Liver (tissue), 9 donors: Measurements from ENCODE around the gene C9orf85. TPM values are rescaled to one million over a fixed set of nuclear protein-coding genes. Genes with fewer than 3 reads are reported as not detected.

Source experiments
- DNase-seq: peaks from one replicate; pipeline ENCODE4 v3.0.0-alpha.2; 2017; ENCODE audit warnings: low spot score
- H3K27ac ChIP-seq, 2 donors: one replicate each; pipeline ENCODE4 v1.7.0; 2013; ENCODE audit warnings: inconsistent platforms in 2 of 2, low read length in 2 of 2, control low read depth in 1 of 2, low read depth in 1 of 2, mild to moderate bottlenecking in 1 of 2
- H3K27me3 ChIP-seq, 4 donors: one replicate each; pipeline versions ENCODE4 v1.6.1 to v1.7.0; 2013; ENCODE audit warnings: low read length in 3 of 4, inconsistent platforms in 1 of 4, mild to moderate bottlenecking in 1 of 4, moderate library complexity in 1 of 4; ENCODE audit not compliant: control insufficient read depth in 4 of 4, insufficient read depth in 4 of 4
- H3K36me3 ChIP-seq, 4 donors: one replicate each; pipeline versions ENCODE4 v1.6.1 to v1.7.0; 2013; ENCODE audit warnings: low read length in 3 of 4, mild to moderate bottlenecking in 3 of 4, low read depth in 1 of 4, moderate library complexity in 1 of 4; ENCODE audit not compliant: control insufficient read depth in 4 of 4, insufficient read depth in 3 of 4
- H3K4me1 ChIP-seq, 4 donors: one replicate each; pipeline versions ENCODE4 v1.6.1 to v1.7.0; 2013; ENCODE audit warnings: low read length in 3 of 4, mild to moderate bottlenecking in 3 of 4, moderate library complexity in 1 of 4; ENCODE audit not compliant: control insufficient read depth in 4 of 4, insufficient read depth in 4 of 4
- H3K4me3 ChIP-seq, 3 donors: one replicate each; pipeline versions ENCODE4 v1.6.1 to v1.7.0; 2013; ENCODE audit warnings: low read length in 3 of 3, control low read depth in 1 of 3, low read depth in 1 of 3, mild to moderate bottlenecking in 1 of 3
- H3K9ac ChIP-seq, 2 donors: one replicate each; pipeline ENCODE4 v1.7.0; 2013; ENCODE audit warnings: low read length in 2 of 2, mild to moderate bottlenecking in 2 of 2, moderate library complexity in 2 of 2, control low read depth in 1 of 2, low read depth in 1 of 2
- H3K9me3 ChIP-seq, 4 donors: one replicate each; pipeline versions ENCODE4 v1.6.1 to v1.7.0; 2013; ENCODE audit warnings: low read length in 3 of 4; ENCODE audit not compliant: control insufficient read depth in 4 of 4
- ATF3 ChIP-seq: IDR thresholded peaks from 2 replicates; pipeline ENCODE4 v1.6.1; 2016; ENCODE audit warnings: antibody characterized with exemption
- CTCF ChIP-seq: fragments of 150-350 bp; IDR thresholded peaks from 2 replicates; pipeline ENCODE4 v1.5.1; 2017; ENCODE audit warnings: improper control_type of control experiment, low read depth, low read length; ENCODE audit not compliant: missing input control
- EGR1 ChIP-seq, 2 donors: IDR thresholded peaks; 2 replicates each; pipeline ENCODE4 v1.6.1; 2016 to 2018; ENCODE audit warnings: antibody characterized with exemption in 2 of 2, low read depth in 2 of 2
- FOXA1 ChIP-seq: IDR thresholded peaks from 2 replicates; pipeline ENCODE4 v1.6.1; 2016; ENCODE audit warnings: antibody characterized with exemption
- FOXA2 ChIP-seq: IDR thresholded peaks from 2 replicates; pipeline ENCODE4 v1.6.1; 2016; ENCODE audit warnings: antibody characterized with exemption
- GABPA ChIP-seq, 2 donors: IDR thresholded peaks in 1 of 2; conservative IDR thresholded peaks in 1 of 2; 2 replicates each; pipeline ENCODE4 v1.6.1; 2016; ENCODE audit warnings: antibody characterized with exemption in 2 of 2, mild to moderate bottlenecking in 1 of 2, moderate library complexity in 1 of 2
- HNF4A ChIP-seq, 2 donors: conservative IDR thresholded peaks; 2 replicates each; pipeline ENCODE4 v1.6.1; 2016; ENCODE audit warnings: antibody characterized with exemption in 2 of 2, mild to moderate bottlenecking in 2 of 2
- HNF4G ChIP-seq: IDR thresholded peaks from 2 replicates; pipeline ENCODE4 v1.6.1; 2016; ENCODE audit warnings: antibody characterized with exemption
- JUND ChIP-seq, 2 donors: IDR thresholded peaks; 2 replicates each; pipeline ENCODE4 v1.6.1; 2016; ENCODE audit warnings: antibody characterized with exemption in 2 of 2
- MAX ChIP-seq: IDR thresholded peaks from 2 replicates; pipeline ENCODE4 v1.6.1; 2016; ENCODE audit warnings: antibody characterized with exemption
- NR2F2 ChIP-seq: IDR thresholded peaks from 2 replicates; pipeline ENCODE4 v1.6.1; 2016; ENCODE audit warnings: antibody characterized with exemption
- RAD21 ChIP-seq, 2 donors: IDR thresholded peaks; 2 replicates each; pipeline ENCODE4 v1.6.1; 2016; ENCODE audit warnings: antibody characterized with exemption in 2 of 2, mild to moderate bottlenecking in 2 of 2
- REST ChIP-seq: IDR thresholded peaks from 2 replicates; pipeline ENCODE4 v1.6.1; 2016; ENCODE audit warnings: antibody characterized with exemption, mild to moderate bottlenecking
- RXRA ChIP-seq, 2 donors: IDR thresholded peaks; 2 replicates each; pipeline ENCODE4 v1.6.1; 2017 to 2018; ENCODE audit warnings: antibody characterized with exemption in 2 of 2, mild to moderate bottlenecking in 1 of 2
- SP1 ChIP-seq: IDR thresholded peaks from 2 replicates; pipeline ENCODE4 v1.6.1; 2018; ENCODE audit warnings: antibody characterized with exemption, mild to moderate bottlenecking
- TAF1 ChIP-seq: conservative IDR thresholded peaks from 2 replicates; pipeline ENCODE4 v1.6.1; 2016; ENCODE audit warnings: antibody characterized with exemption, mild to moderate bottlenecking
- YY1 ChIP-seq: IDR thresholded peaks from 2 replicates; pipeline ENCODE4 v1.6.1; 2016; ENCODE audit warnings: antibody characterized with exemption, mild to moderate bottlenecking
- ZBTB33 ChIP-seq: IDR thresholded peaks from 2 replicates; pipeline ENCODE4 v1.6.1; 2016; ENCODE audit warnings: antibody characterized with exemption
- WGBS: extraction: QIAGEN DNeasy Blood & Tissue Kit; methylation state at CpG from one replicate; pipeline ENCODE4 v1.1.7; 2013; 5-methylcytosine and 5-hydroxymethylcytosine counted together
- polyA plus RNA-seq, 2 donors: library from polyadenylated mRNA; stranded (reverse) in 1 of 2; unstranded in 1 of 2; fragments of 200-250 nt in 1 of 2; fragments of >200 nt in 1 of 2; fragmentation: Nextera tagmentation in 1 of 2; extraction: Ambion mirVana in 1 of 2; gene quantifications; one replicate each; pipeline versions ENCODE4 v1.2.1 to v1.2.3, GENCODE V29; 2013 to 2015
- total RNA-seq, 2 donors: library from RNA; depleted of rRNA; stranded (reverse); fragments of >200 nt; gene quantifications; one replicate each; pipeline ENCODE4 v1.2.3, GENCODE V29; 2014
- donor health status: healthy.
- donor health status: healthy.
- donor health status: healthy.
- donor health status: healthy.
- donor health status: healthy.

C9orf85 gene
- total and polyA plus RNA-seq, 4 donors, result 3.6 to 6.6 (median 3.9) TPM

GRCh38 chr9:71987471-71988371 is 76.3 kb downstream of the C9orf85 start:
- no peaks in the 10 kb centered on the region for H3K4me1 ChIP-seq
- 81% methylated on average over 11 of the region's 11 CpGs for WGBS
- TF ChIP-seq FOXA2 (no peak), MAX (no peak), RAD21 (IDR thresholded peaks at IDR 0.05) (no peak), HNF4A (conservative IDR thresholded peaks at IDR 0.05) (no peak), EGR1 (IDR thresholded peaks at IDR 0.05; ENCODE audit: low read depth in 2 of 2) (no peak), GABPA (IDR thresholded peaks at IDR 0.05 in 1 of 2, conservative IDR thresholded peaks at IDR 0.05 in 1 of 2) (no peak)
- H3K9me3 ChIP-seq, result no peaks in the 10 kb centered on the region
- no peak for DNase-seq
- no peaks in the 10 kb centered on the region for H3K27me3 ChIP-seq
- H3K36me3 ChIP-seq, result no peaks in the 10 kb centered on the region
- H3K9ac ChIP-seq, result no peak overlapping the region
- no peak overlapping the region for H3K27ac ChIP-seq
- no peak overlapping the region for H3K4me3 ChIP-seq

- Histone ChIP-seq H3K9ac (no peak overlapping the region), H3K27me3 (no peaks in the 10 kb centered on the region), H3K27ac (no peak overlapping the region), H3K4me1 (no peaks in the 10 kb centered on the region), H3K4me3 (no peak overlapping the region), H3K36me3 (no peaks in the 10 kb centered on the region), H3K9me3 (no peaks in the 10 kb centered on the region)
- DNase-seq, result no peak
- no peak for TF ChIP-seq GABPA (IDR thresholded peaks at IDR 0.05 in 1 of 2, conservative IDR thresholded peaks at IDR 0.05 in 1 of 2)
- no peak for TF ChIP-seq RXRA (IDR thresholded peaks at IDR 0.05)
- no peak for TF ChIP-seq HNF4G
- TF ChIP-seq FOXA1, result no peak
- TF ChIP-seq HNF4A (conservative IDR thresholded peaks at IDR 0.05), result no peak
- TF ChIP-seq EGR1 (IDR thresholded peaks at IDR 0.05; ENCODE audit: low read depth in 2 of 2), result no peak
- TF ChIP-seq JUND (IDR thresholded peaks at IDR 0.05), result no peak
- TF ChIP-seq ZBTB33, result no peak
- no peak for TF ChIP-seq NR2F2
- no peak for TF ChIP-seq SP1
- TF ChIP-seq CTCF, result no peak
- TF ChIP-seq FOXA2, result no peak
- TF ChIP-seq RAD21 (IDR thresholded peaks at IDR 0.05), result no peak
- no peak for TF ChIP-seq ATF3
- no peak for TF ChIP-seq MAX
- no peak for TF ChIP-seq REST
- TF ChIP-seq TAF1, result no peak
- TF ChIP-seq YY1, result no peak
- WGBS, result 89% methylated on average over 1 of the region's 1 CpG
Measured at GRCh38 chr9:71990466-71990865, 79.0 kb downstream of the C9orf85 start.
